ENCODE data around the gene CERS1.

DNA sequence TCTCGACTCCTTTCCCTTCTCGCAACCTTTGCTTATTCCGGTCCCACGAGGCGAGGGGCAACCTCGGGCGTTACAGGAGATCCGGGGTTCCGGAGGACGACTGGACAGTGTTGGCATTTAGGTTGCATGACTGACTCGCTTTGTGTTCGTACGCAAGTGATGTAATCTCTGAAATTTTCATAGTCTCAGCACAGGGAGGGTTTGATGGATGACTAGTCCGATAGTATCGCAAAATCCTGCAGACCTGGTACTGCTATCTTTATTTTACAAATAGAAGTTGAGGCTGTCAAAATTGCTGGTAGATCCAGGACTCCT is 23.9 kb upstream of the CERS1 start:
- TF ChIP-seq, protein P1, sequence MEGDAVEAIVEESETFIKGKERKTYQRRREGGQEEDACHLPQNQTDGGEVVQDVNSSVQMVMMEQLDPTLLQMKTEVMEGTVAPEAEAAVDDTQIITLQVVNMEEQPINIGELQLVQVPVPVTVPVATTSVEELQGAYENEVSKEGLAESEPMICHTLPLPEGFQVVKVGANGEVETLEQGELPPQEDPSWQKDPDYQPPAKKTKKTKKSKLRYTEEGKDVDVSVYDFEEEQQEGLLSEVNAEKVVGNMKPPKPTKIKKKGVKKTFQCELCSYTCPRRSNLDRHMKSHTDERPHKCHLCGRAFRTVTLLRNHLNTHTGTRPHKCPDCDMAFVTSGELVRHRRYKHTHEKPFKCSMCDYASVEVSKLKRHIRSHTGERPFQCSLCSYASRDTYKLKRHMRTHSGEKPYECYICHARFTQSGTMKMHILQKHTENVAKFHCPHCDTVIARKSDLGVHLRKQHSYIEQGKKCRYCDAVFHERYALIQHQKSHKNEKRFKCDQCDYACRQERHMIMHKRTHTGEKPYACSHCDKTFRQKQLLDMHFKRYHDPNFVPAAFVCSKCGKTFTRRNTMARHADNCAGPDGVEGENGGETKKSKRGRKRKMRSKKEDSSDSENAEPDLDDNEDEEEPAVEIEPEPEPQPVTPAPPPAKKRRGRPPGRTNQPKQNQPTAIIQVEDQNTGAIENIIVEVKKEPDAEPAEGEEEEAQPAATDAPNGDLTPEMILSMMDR (IDR thresholded peaks at IDR 0.05), result no peak
- TF ChIP-seq POLR2A (IDR thresholded peaks at IDR 0.05), result no peak

Measured in right lobe of liver (tissue), 4 donors.